HCT116 (cell line): ENCODE results near the gene AMZ1.

Source experiments
- CTCF ChIP-seq, 3 experiments: fragments of 200-600 bp in 1 of 3; sonication (generic) in 1 of 3; IDR thresholded peaks in 2 of 3; conservative IDR thresholded peaks in 1 of 3; 2 replicates each; pipeline ENCODE4 v1.5.1; 2012 to 2017; ENCODE audit warnings: low read depth in 2 of 3, low read length in 2 of 3, antibody characterized with exemption in 1 of 3, borderline replicate concordance in 1 of 3, control low read depth in 1 of 3, mild to moderate bottlenecking in 1 of 3, mixed read lengths in 1 of 3, mixed run types in 1 of 3, moderate library complexity in 1 of 3; ENCODE audit not compliant: insufficient read depth in 1 of 3
- POLR2A ChIP-seq: IDR thresholded peaks from 2 replicates; pipeline ENCODE4 v1.7.0; 2011; ENCODE audit warnings: borderline replicate concordance; ENCODE audit not compliant: insufficient read depth, insufficient read length; ENCODE audit errors: extremely low read depth

DNA sequence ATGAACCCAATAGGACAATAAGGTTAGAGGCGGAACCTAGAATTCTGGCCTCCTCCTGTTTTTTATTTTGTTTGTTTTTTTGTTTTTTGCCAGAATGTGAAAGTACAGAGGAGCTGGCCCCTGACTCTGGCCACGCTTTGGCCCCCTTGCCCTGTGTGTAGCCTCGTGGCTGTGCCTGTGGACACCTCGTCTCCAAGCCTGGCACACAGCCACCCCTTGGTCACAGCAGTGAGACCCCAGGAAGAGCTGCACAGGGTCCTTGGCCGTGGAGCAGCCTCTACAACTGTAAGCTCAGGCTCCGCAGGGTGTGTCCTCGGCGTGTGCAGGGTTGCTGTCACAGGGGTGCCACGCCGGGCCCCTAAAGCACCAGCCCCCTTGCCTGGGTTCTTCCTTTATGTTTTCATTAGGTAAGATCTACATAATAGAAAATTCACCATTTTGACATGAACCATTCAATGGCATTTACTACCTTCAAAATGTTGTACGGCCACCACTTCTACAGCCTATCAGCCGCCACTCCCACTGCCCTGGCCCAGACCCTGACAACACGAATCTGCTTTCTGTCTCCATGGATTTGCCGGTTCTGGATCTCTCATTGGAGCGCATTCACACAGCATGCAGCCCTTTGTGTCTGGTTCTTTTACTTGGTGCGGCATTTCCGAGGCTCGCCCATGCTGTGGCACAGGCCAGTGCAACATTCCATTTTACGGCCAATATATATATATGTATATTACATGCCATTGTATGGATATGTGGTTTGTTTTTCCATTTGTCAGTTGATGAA lies 51.0 kb downstream of the AMZ1 start:
- TF ChIP-seq POLR2A (no peak), CTCF (IDR thresholded peaks at IDR 0.05 in 2 of 3, conservative IDR thresholded peaks at IDR 0.05 in 1 of 3; ENCODE audit: borderline replicate concordance in 1 of 3, insufficient read depth in 1 of 3, low read depth in 2 of 3, low read length in 2 of 3) (no peak)
